HepG2 (cell line): ENCODE measurements around the gene TGM4. TPM values are rescaled to one million over a fixed set of nuclear protein-coding genes. Genes with fewer than 3 reads are reported as not detected.

ENCODE experiments used
- ATAC-seq: fragments of 200-7000 bp; cut with Tn5 transposase; 3 replicates; pipeline ENCODE4 v1.9.1; 2020; ENCODE audit warnings: mild to moderate bottlenecking, moderate library complexity
- BruUV-seq: library from RNA; stranded (reverse); fragments of 400-500 nt; replicated peaks from 2 replicates; lab custom pipeline; 2021; lab: Mats Ljungman, UMichigan
- CTCF ChIA-PET: fragments of 300-600 bp; formaldehyde crosslinking; extraction: SDS; loops from one replicate; lab custom pipeline; 2021; ENCODE audit warnings: low total read pairs, inconsistent platforms, low intra/inter-chr PET ratio; lab: Yijun Ruan, JAX
- POLR2A ChIA-PET: fragments of 350-600 bp; sonication (Branson Sonifier 250); formaldehyde crosslinking; loops from one replicate; lab custom pipeline; 2020; ENCODE audit warnings: antibody characterized with exemption, inconsistent platforms; lab: Yijun Ruan, JAX
- DNase-seq: peaks from one replicate; pipeline ENCODE4 v3.0.0-alpha.2; 2015; ENCODE audit warnings: low spot score
- FAIRE-seq: peaks from 3 replicates; lab custom pipeline; 2011; peaks lifted over from hg19 to GRCh38; lab: Jason Lieb, UNC
- H2AFZ ChIP-seq: one replicate; pipeline ENCODE4 v1.6.1; 2011; ENCODE audit warnings: low read length, inconsistent platforms
- H3K27ac ChIP-seq: fragments of 300-600 bp; 3 replicates; pipeline ENCODE4 v1.8.0; 2011; ENCODE audit warnings: mixed run types, mild to moderate bottlenecking, mixed read lengths, low read length, inconsistent platforms; ENCODE audit not compliant: insufficient read depth; ENCODE audit errors: extremely low read length
- H3K27me3 ChIP-seq, 2 experiments: fragments of 200-600 bp in 1 of 2; 2 replicates in 1 of 2; 3 replicates in 1 of 2; pipeline versions ENCODE4 v1.6.0 to v1.8.0; 2011; ENCODE audit warnings: low read length in 2 of 2, mild to moderate bottlenecking in 2 of 2, moderate library complexity in 2 of 2, inconsistent platforms in 1 of 2; ENCODE audit not compliant: insufficient read depth in 2 of 2, control insufficient read depth in 1 of 2
- H3K36me3 ChIP-seq, 2 experiments: fragments of 200-600 bp in 1 of 2; replicated peaks in 1 of 2; 2 replicates in 1 of 2; 3 replicates in 1 of 2; pipeline versions ENCODE4 v1.5.1 to v1.8.0; 2011; ENCODE audit warnings: low read length in 2 of 2, inconsistent platforms in 1 of 2; ENCODE audit not compliant: insufficient read depth in 2 of 2, control insufficient read depth in 1 of 2
- H3K4me1 ChIP-seq: 2 replicates; pipeline ENCODE4 v1.5.1; 2012; ENCODE audit warnings: low read length, inconsistent platforms; ENCODE audit not compliant: insufficient read depth
- H3K4me2 ChIP-seq: 2 replicates; pipeline ENCODE4 v1.6.0; 2011; ENCODE audit warnings: low read depth, low read length, inconsistent platforms
- H3K4me3 ChIP-seq, 3 experiments: fragments of 200-600 bp in 1 of 3; sonication (generic), shearing (Covaris generic) in 1 of 3; replicated peaks in 1 of 3; 2 replicates each; pipeline ENCODE4 v1.5.1; 2011 to 2016; ENCODE audit warnings: low read length in 3 of 3, inconsistent platforms in 2 of 3, low read depth in 2 of 3, mild to moderate bottlenecking in 2 of 3, control low read depth in 1 of 3, mixed read lengths in 1 of 3; ENCODE audit not compliant: insufficient read depth in 1 of 3
- H3K79me2 ChIP-seq: one replicate; pipeline ENCODE4 v1.6.1; 2011; ENCODE audit warnings: low read length, inconsistent platforms; ENCODE audit not compliant: insufficient read depth
- H3K9ac ChIP-seq: 2 replicates; pipeline ENCODE4 v1.6.0; 2011; ENCODE audit warnings: mild to moderate bottlenecking, low read depth, low read length, inconsistent platforms; ENCODE audit not compliant: insufficient read depth
- H3K9me3 ChIP-seq: 2 replicates; pipeline ENCODE4 v1.5.1; 2012; ENCODE audit warnings: mild to moderate bottlenecking, low read length
- H4K20me1 ChIP-seq: 2 replicates; pipeline ENCODE4 v1.6.0; 2011; ENCODE audit warnings: inconsistent platforms, mild to moderate bottlenecking, low read length, moderate library complexity; ENCODE audit not compliant: insufficient read depth
- KLF12 ChIP-seq: sonication (generic); formaldehyde crosslinking; IDR thresholded peaks from 2 replicates; pipeline ENCODE4 v1.4.0; 2020; ENCODE audit warnings: missing genetic modification reagents, borderline replicate concordance
- MAX ChIP-seq: IDR thresholded peaks from 2 replicates; pipeline ENCODE4 v1.6.1; 2012; ENCODE audit warnings: inconsistent platforms
- MAZ ChIP-seq, 2 experiments: sonication (generic) in 1 of 2; formaldehyde crosslinking in 1 of 2; IDR thresholded peaks; 2 replicates each; pipeline versions ENCODE4 v1.5.0 to v1.6.1; 2012 to 2020; ENCODE audit warnings: low read depth in 2 of 2, mild to moderate bottlenecking in 2 of 2, borderline replicate concordance in 1 of 2, improper control_type of control experiment in 1 of 2, low read length in 1 of 2, missing genetic modification reagents in 1 of 2, moderate library complexity in 1 of 2
- MTERF4 ChIP-seq: sonication (generic); formaldehyde crosslinking; IDR thresholded peaks from 2 replicates; pipeline ENCODE4 v1.8.0; 2023; ENCODE audit warnings: mild to moderate bottlenecking, missing genetic modification reagents
- MXD1 ChIP-seq: sonication (generic); formaldehyde crosslinking; IDR thresholded peaks from 2 replicates; pipeline ENCODE4 v1.4.0; 2020; ENCODE audit warnings: mild to moderate bottlenecking, missing genetic modification reagents
- ZBTB42 ChIP-seq: sonication (generic); formaldehyde crosslinking; IDR thresholded peaks from 2 replicates; pipeline ENCODE4 v1.5.0; 2020; ENCODE audit warnings: mild to moderate bottlenecking, missing genetic modification reagents
- ZEB1 ChIP-seq: IDR thresholded peaks from 2 replicates; pipeline ENCODE4 v1.6.1; 2012; ENCODE audit warnings: mild to moderate bottlenecking, low read depth, inconsistent platforms; ENCODE audit not compliant: insufficient replicate concordance
- ZFP36 ChIP-seq: fragments of 150-350 bp; IDR thresholded peaks from 2 replicates; pipeline ENCODE4 v1.6.1; 2018; ENCODE audit warnings: borderline replicate concordance, low read length, low read depth; ENCODE audit not compliant: partially characterized antibody
- ZNF18 ChIP-seq: sonication (generic); formaldehyde crosslinking; IDR thresholded peaks from 2 replicates; pipeline ENCODE4 v1.8.0; 2022; ENCODE audit warnings: mild to moderate bottlenecking, missing genetic modification reagents; ENCODE audit not compliant: insufficient replicate concordance
- ZNF281 ChIP-seq: sonication (generic); formaldehyde crosslinking; IDR thresholded peaks from 2 replicates; pipeline ENCODE4 v1.4.0; 2020; ENCODE audit warnings: missing genetic modification reagents, borderline replicate concordance
- ZNF333 ChIP-seq: sonication (generic); formaldehyde crosslinking; IDR thresholded peaks from 2 replicates; pipeline ENCODE4 v1.4.0; 2020; ENCODE audit warnings: mild to moderate bottlenecking, missing genetic modification reagents, borderline replicate concordance
- ZNF44 ChIP-seq: sonication (generic); formaldehyde crosslinking; IDR thresholded peaks from 2 replicates; pipeline ENCODE4 v1.5.1; 2020; ENCODE audit warnings: mild to moderate bottlenecking, missing genetic modification reagents
- ZNF576 ChIP-seq: sonication (generic); formaldehyde crosslinking; IDR thresholded peaks from 2 replicates; pipeline ENCODE4 v1.4.0; 2020; ENCODE audit warnings: mild to moderate bottlenecking, missing genetic modification reagents
- ZNF614 ChIP-seq: IDR thresholded peaks from 2 replicates; pipeline ENCODE4 v1.6.1; 2018; ENCODE audit warnings: missing biosample characterization, missing genetic modification reagents, inconsistent platforms, borderline replicate concordance
- WGBS: methylation state at CpG from one replicate; pipeline ENCODE4 v1.1.6; 2017; ENCODE audit warnings: low lambda C conversion rate; 5-methylcytosine and 5-hydroxymethylcytosine counted together
- in situ Hi-C: cut with HindIII; loops from 2 replicates; pipeline ENCODE4 v1.10.0; 2017; ENCODE audit warnings: low pct_unique_long_range_greater_than_20kb; ENCODE audit not compliant: extremely low pct_ligation_motif_present
- intact Hi-C: fragments of 100-400 bp; cut with micrococcal nuclease; formaldehyde crosslinking; loops from one replicate; pipeline ENCODE4 v1.10.0; 2022; ENCODE audit not compliant: unreplicated experiment
- polyA plus RNA-seq, 8 experiments: library from polyadenylated mRNA; depleted of rRNA in 3 of 8; stranded (reverse) in 7 of 8; unstranded in 1 of 8; fragments of >200 nt; fragmentation: Illumina TruSeq in 4 of 8; extraction: Trizol in 4 of 8; gene quantifications; 2 replicates each; pipeline versions ENCODE4 v1.2.1 to v1.2.3, GENCODE V29; 2011 to 2016; ENCODE audit warnings: low read depth in 4 of 8, missing spikeins in 1 of 8, mixed read lengths in 1 of 8; ENCODE audit not compliant: insufficient read depth in 1 of 8
- total RNA-seq, 5 experiments: library from RNA; depleted of rRNA; stranded (reverse); fragments of >200 nt; fragmentation: Illumina TruSeq; extraction: Trizol; gene quantifications; 2 replicates each; pipeline ENCODE4 v1.2.3, GENCODE V29; 2016; ENCODE audit warnings: low read depth in 1 of 5

The TGM4 gene
- total and polyA plus RNA-seq, 2 of the 13 experiments (the other 11 are each of a cell fraction or from before 2014, with no cell fraction given) = 0.07 to 0.15 TPM

GRCh38 chr3:44903751-44904150 lies 29.3 kb downstream of the TGM4 start (continued):
- TF ChIP-seq ZNF576 (CRISPR knock-in tag) = no peak
- no peak for TF ChIP-seq ZEB1
- no peak for TF ChIP-seq ZNF44 (CRISPR knock-in tag)

GRCh38 chr3:44905446-44906157 lies 31.2 kb downstream of the TGM4 start:
- intact Hi-C loops (no loop called here), in situ Hi-C loops (no loop called here)
- Histone ChIP-seq H3K4me2 (no peak overlapping the region), H3K4me3 (no peak overlapping the region), H3K27me3 (no peaks in the 10 kb centered on the region), H3K27ac (no peak overlapping the region), H3K36me3 (no peaks in the 10 kb centered on the region), H2AFZ (no peak overlapping the region), H3K9ac (no peak overlapping the region), H3K79me2 (no peaks in the 10 kb centered on the region), H4K20me1 (no peaks in the 10 kb centered on the region), H3K9me3 (no peaks in the 10 kb centered on the region), H3K4me1 (peaks cover 32% of the 10 kb centered on the region)
- CTCF ChIA-PET = no interaction called here
- DNase-seq = no peak
- POLR2A ChIA-PET = no interaction called here
- FAIRE-seq = no peak
- WGBS = 100% methylated on average over 1 of the region's 3 CpGs
- BruUV-seq = no TSS peak
- ATAC-seq = no peak
- TF ChIP-seq ZNF614 (no peak), ZFP36 (no peak), ZNF18 (CRISPR knock-in tag) (no peak), MTERF4 (no peak), ZNF281 (CRISPR knock-in tag) (no peak), ZNF333 (CRISPR knock-in tag) (no peak), ZBTB42 (no peak), KLF12 (no peak), MXD1 (CRISPR knock-in tag) (no peak), MAZ (IDR thresholded peaks at IDR 0.05; ENCODE audit: borderline replicate concordance, low read depth, low read length) (no peak), MAZ (CRISPR knock-in tag; IDR thresholded peaks at IDR 0.05; ENCODE audit: low read depth) (no peak), MAX (no peak)
